Smooth muscle cell of the brain vasculature (primary cell): ENCODE measurements around the gene MXI1.
"Not testable (repeated sequence)": the region's sequence is repeated elsewhere in the genome, so short reads cannot be mapped to it uniquely, and the experiment has no call there.

ENCODE experiments used
- DNase-seq: peaks from one replicate; pipeline ENCODE4 v3.0.0-alpha.2; 2012; ENCODE audit warnings: low read depth, low spot score

Gene MXI1

GRCh38 chr10:110317866-110318850 is 110.8 kb downstream of the MXI1 start:
- DNase-seq = no peak

- DNase-seq = no peak
Observed at GRCh38 chr10:110321869-110322620, 114.6 kb downstream of the MXI1 start.

GRCh38 chr10:110323503-110323902 is 116.1 kb downstream of the MXI1 start:
- no peak for DNase-seq

GRCh38 chr10:110324201-110324804 is 116.9 kb downstream of the MXI1 start:
- DNase-seq = no peak

- no peak for DNase-seq
Observed at GRCh38 chr10:110324805-110325280, 117.4 kb downstream of the MXI1 start.

- no peak for DNase-seq
Observed at GRCh38 chr10:110326351-110327032, 119.1 kb downstream of the MXI1 start.

GRCh38 chr10:110327262-110327914 is 120.0 kb downstream of the MXI1 start:
- DNase-seq = no peak

- no peak for DNase-seq
Observed at GRCh38 chr10:110330675-110331074, 123.3 kb downstream of the MXI1 start.

GRCh38 chr10:110331226-110331795 is 123.9 kb downstream of the MXI1 start:
- DNase-seq = not testable (repeated sequence)

GRCh38 chr10:110334061-110334656 is 126.8 kb downstream of the MXI1 start:
- DNase-seq = no peak

GRCh38 chr10:110335314-110336064 is 128.1 kb downstream of the MXI1 start:
- no peak for DNase-seq

GRCh38 chr10:110336111-110336721 is 128.8 kb downstream of the MXI1 start:
- peak; percentile 80 for DNase-seq
